ENCODE results near the gene B3GAT1.

GRCh38 chr11:134332782-134333181 is 79.3 kb downstream of the B3GAT1 start:
- TF ChIP-seq, protein P1, sequence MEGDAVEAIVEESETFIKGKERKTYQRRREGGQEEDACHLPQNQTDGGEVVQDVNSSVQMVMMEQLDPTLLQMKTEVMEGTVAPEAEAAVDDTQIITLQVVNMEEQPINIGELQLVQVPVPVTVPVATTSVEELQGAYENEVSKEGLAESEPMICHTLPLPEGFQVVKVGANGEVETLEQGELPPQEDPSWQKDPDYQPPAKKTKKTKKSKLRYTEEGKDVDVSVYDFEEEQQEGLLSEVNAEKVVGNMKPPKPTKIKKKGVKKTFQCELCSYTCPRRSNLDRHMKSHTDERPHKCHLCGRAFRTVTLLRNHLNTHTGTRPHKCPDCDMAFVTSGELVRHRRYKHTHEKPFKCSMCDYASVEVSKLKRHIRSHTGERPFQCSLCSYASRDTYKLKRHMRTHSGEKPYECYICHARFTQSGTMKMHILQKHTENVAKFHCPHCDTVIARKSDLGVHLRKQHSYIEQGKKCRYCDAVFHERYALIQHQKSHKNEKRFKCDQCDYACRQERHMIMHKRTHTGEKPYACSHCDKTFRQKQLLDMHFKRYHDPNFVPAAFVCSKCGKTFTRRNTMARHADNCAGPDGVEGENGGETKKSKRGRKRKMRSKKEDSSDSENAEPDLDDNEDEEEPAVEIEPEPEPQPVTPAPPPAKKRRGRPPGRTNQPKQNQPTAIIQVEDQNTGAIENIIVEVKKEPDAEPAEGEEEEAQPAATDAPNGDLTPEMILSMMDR (IDR thresholded peaks at IDR 0.05; ENCODE audit: insufficient read depth, low read length) = no peak
- no peak for TF ChIP-seq GABPA (IDR thresholded peaks at IDR 0.05; ENCODE audit: low read depth)

Measured in HL-60 (cell line).